NT2/D1 (cell line): ENCODE data around the gene HSF4.

Experiments used
- SUZ12 ChIP-seq: IDR thresholded peaks from 2 replicates; pipeline ENCODE4 v1.6.1; 2011; ENCODE audit not compliant: insufficient read length, insufficient read depth; ENCODE audit errors: extremely low read depth
- YY1 ChIP-seq: IDR thresholded peaks from 2 replicates; pipeline ENCODE4 v1.6.1; 2011; ENCODE audit not compliant: insufficient read length, insufficient read depth
- ZNF274 ChIP-seq: IDR thresholded peaks from 2 replicates; pipeline ENCODE4 v1.6.1; 2011; ENCODE audit warnings: mild to moderate bottlenecking, low read depth, low read length

GRCh38 chr16:67183627-67184452 lies 19.3 kb downstream of the HSF4 start, which contains the start of gene MATCAP1:
- TF ChIP-seq SUZ12 (no peak), YY1 (no peak), ZNF274 (no peak)
